GM18909 (cell line): Measurements from ENCODE around the gene SOCS3.
A peak's percentile ranks its signal among the peaks of the same experiment; 100 is the strongest.

Experiments used
- ATAC-seq: cut with Tn5 transposase; IDR thresholded peaks from one replicate; pipeline ENCODE4 v1.9.1; 2021; ENCODE audit warnings: mild to moderate bottlenecking; ENCODE audit not compliant: unreplicated experiment, poor library complexity

Gene SOCS3

GRCh38 chr17:78369791-78370381 lies 10.0 kb upstream of the SOCS3 start:
- ATAC-seq: no peak

GRCh38 chr17:78368854-78369495 lies 9.1 kb upstream of the SOCS3 start:
- no peak for ATAC-seq

- ATAC-seq: no peak
Observed at GRCh38 chr17:78368348-78368747, 8.5 kb upstream of the SOCS3 start.

- no peak for ATAC-seq
Observed at GRCh38 chr17:78367193-78367592, 7.3 kb upstream of the SOCS3 start.

GRCh38 chr17:78366109-78366848 lies 6.4 kb upstream of the SOCS3 start:
- ATAC-seq: no peak

GRCh38 chr17:78365561-78366108 lies 5.8 kb upstream of the SOCS3 start:
- no peak for ATAC-seq

- ATAC-seq: no peak
Observed at GRCh38 chr17:78364436-78365281, 4.8 kb upstream of the SOCS3 start.

- no peak for ATAC-seq
Observed at GRCh38 chr17:78362671-78363070, 2.8 kb upstream of the SOCS3 start.

GRCh38 chr17:78362232-78362631 lies 2.4 kb upstream of the SOCS3 start:
- ATAC-seq: no peak

- no peak for ATAC-seq
Observed at GRCh38 chr17:78361225-78361701, 1.4 kb upstream of the SOCS3 start.

- peak; percentile 22 for ATAC-seq
Observed at GRCh38 chr17:78360371-78361224, 721 bp upstream of the SOCS3 start.

GRCh38 chr17:78359321-78359996 lies 418 bp downstream of the SOCS3 start:
- peak; percentile 2 for ATAC-seq

GRCh38 chr17:78358538-78359320 lies 1.1 kb downstream of the SOCS3 start:
- ATAC-seq: no peak

- no peak for ATAC-seq
Observed at GRCh38 chr17:78357672-78358537, 2.0 kb downstream of the SOCS3 start.

- no peak for ATAC-seq
Observed at GRCh38 chr17:78357177-78357586, 2.7 kb downstream of the SOCS3 start.

GRCh38 chr17:78356101-78356713 lies 3.7 kb downstream of the SOCS3 start:
- peak; percentile 70 for ATAC-seq

- ATAC-seq: no peak
Observed at GRCh38 chr17:78355701-78356100, 4.2 kb downstream of the SOCS3 start.
